HG03060 (cell line): Measurements from ENCODE around the gene TEX264.

Source experiments
- ATAC-seq: cut with Tn5 transposase; IDR thresholded peaks from one replicate; pipeline ENCODE4 v1.9.1; 2021; ENCODE audit warnings: low read depth, moderate number of reproducible peaks; ENCODE audit not compliant: unreplicated experiment

The TEX264 gene

GRCh38 chr3:51673802-51674654 is 3.0 kb downstream of the TEX264 start:
- no peak for ATAC-seq

- ATAC-seq = no peak
Measured at GRCh38 chr3:51675201-51675611, 4.2 kb downstream of the TEX264 start.

GRCh38 chr3:51676102-51676640 is 5.1 kb downstream of the TEX264 start:
- ATAC-seq = no peak

GRCh38 chr3:51677358-51677757 is 6.3 kb downstream of the TEX264 start:
- ATAC-seq = no peak

GRCh38 chr3:51678186-51678585 is 7.1 kb downstream of the TEX264 start:
- ATAC-seq = no peak

- ATAC-seq = no peak
Measured at GRCh38 chr3:51678641-51679040, 7.6 kb downstream of the TEX264 start.

GRCh38 chr3:51679318-51679717 is 8.3 kb downstream of the TEX264 start:
- no peak for ATAC-seq

GRCh38 chr3:51679777-51680176 is 8.7 kb downstream of the TEX264 start:
- ATAC-seq = no peak

GRCh38 chr3:51680196-51680595 is 9.1 kb downstream of the TEX264 start:
- no peak for ATAC-seq

GRCh38 chr3:51680663-51681230 is 9.7 kb downstream of the TEX264 start:
- ATAC-seq = no peak

GRCh38 chr3:51681453-51681852 is 10.4 kb downstream of the TEX264 start:
- ATAC-seq = no peak

GRCh38 chr3:51682079-51682478 is 11.0 kb downstream of the TEX264 start:
- ATAC-seq = no peak

GRCh38 chr3:51682526-51682925 is 11.5 kb downstream of the TEX264 start:
- ATAC-seq = no peak

- no peak for ATAC-seq
Measured at GRCh38 chr3:51683566-51683965, 12.5 kb downstream of the TEX264 start.

GRCh38 chr3:51684971-51685751 is 14.1 kb downstream of the TEX264 start:
- no peak for ATAC-seq

GRCh38 chr3:51686056-51686455 is 15.0 kb downstream of the TEX264 start:
- ATAC-seq = no peak

- ATAC-seq = no peak
Measured at GRCh38 chr3:51686512-51687215, 15.6 kb downstream of the TEX264 start.

- no peak for ATAC-seq
Measured at GRCh38 chr3:51687431-51688205, 16.6 kb downstream of the TEX264 start.

- no peak for ATAC-seq
Measured at GRCh38 chr3:51688206-51688600, 17.2 kb downstream of the TEX264 start.

- no peak for ATAC-seq
Measured at GRCh38 chr3:51691021-51691420, 20.0 kb downstream of the TEX264 start.
